A549 treated with AZD2906 at 1 μM for 4 hours (cell line): ENCODE data around the gene U2AF1L4. TPM values are rescaled to one million over a fixed set of nuclear protein-coding genes. Genes with fewer than 3 reads are reported as not detected.

ENCODE experiments used
- total RNA-seq: library from RNA; stranded (reverse); fragments of 200-300 nt; extraction: Qiagen RNA extraction; gene quantifications from 5 replicates; pipeline ENCODE4 v1.2.3, GENCODE V29; 2022

The U2AF1L4 gene
- 22.6 to 29.2 TPM (median 25.6 TPM) in 5 replicates for total RNA-seq

DNA sequence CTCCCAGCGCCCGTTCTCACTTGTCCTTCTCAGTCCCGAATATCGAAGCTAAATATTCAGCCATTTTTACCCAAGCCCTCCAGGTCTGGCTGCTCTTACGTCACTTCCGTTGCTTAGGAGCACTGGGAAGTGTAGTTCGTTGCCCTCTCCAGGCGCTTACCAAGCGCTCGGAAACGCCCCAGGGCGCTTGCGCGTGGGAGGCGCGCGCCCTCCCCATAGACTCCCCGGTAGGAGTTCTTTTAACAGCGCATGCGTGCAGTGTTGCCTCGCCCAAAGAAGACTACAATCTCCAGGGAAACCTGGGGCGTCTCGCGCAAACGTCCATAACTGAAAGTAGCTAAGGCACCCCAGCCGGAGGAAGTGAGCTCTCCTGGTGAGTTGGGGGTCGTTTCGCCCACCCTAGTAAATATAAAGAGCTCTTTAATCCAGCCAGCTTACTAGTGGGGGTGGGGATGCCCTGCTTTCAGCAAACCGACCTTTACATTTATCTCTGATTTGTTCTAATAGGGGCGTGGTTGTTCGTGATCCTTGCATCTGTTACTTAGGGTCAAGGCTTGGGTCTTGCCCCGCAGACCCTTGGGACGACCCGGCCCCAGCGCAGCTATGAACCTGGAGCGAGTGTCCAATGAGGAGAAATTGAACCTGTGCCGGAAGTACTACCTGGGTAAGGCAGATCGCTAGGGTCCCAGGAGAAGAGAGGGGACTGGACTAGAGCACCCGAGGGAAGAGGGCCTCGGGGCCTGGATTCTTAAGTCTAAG, at the start of gene U2AF1L4, which contains the start of gene PSENEN:
Gene U2AF1L4 (minus strand): TSS at position 91 of the 759 bp plus-strand sequence. CDS start 27 bp downstream, at position 64.
Gene PSENEN (plus strand): TSS at position 324 of the 759 bp plus-strand sequence. CDS start 280 bp downstream, at position 604.

GRCh38 chr19:35775298-35776101, 30.3 kb upstream of the U2AF1L4 start, which contains the start of gene ARHGAP33:
Gene ARHGAP33 (plus strand): TSS chr19:35775564. CDS start chr19:35775659, 95 bp downstream.

GRCh38 chr19:35757749-35758608, 12.8 kb upstream of the U2AF1L4 start, which contains the start of gene PROSER3:
Gene PROSER3 (plus strand): TSS chr19:35758176. CDS start chr19:35758216, 40 bp downstream.

GRCh38 chr19:35756377-35757230, 11.4 kb upstream of the U2AF1L4 start, which contains the start of gene HSPB6:
Gene HSPB6 (minus strand): TSS chr19:35757029. CDS start chr19:35757008, 21 bp downstream.

GRCh38 chr19:35748106-35749020, 3.1 kb upstream of the U2AF1L4 start, which contains the start of gene LIN37:
Gene LIN37 (plus strand): TSS chr19:35748576. CDS start chr19:35748725, 149 bp downstream.

DNA sequence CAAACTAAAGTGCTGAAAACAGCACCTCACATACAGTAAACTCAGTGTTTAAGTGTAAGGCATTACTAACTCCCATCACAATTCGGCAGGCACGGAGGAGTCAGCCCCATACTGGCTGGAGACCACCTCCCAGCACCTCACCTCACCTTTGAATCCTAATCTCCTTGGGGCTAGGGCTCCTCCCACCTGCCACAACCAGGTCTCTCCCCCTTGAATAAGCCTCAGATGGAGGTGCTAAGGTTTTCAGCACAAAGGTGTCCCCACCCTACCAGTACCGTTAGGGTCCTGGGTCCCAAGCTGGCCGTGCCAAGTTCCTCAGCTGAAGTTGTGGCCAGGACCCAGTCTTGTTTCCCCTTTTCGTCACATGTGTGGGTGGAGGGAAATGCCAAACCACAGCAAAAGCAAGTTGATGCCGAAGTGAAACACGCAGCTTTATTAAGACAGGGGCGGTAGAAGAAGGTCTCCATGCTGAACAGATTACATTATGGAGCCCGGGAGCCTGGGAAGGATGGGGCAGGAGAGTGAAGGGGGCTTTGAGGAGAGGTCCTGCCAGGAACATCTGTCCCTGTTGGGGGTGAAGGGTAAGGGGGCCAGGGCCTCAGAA, 3.0 kb downstream of the U2AF1L4 start, which contains the start of gene IGFLR1:
Gene IGFLR1 (minus strand): TSS at position 332 of the 604 bp plus-strand sequence. CDS start 1,272 bp downstream, outside the sequence.

GRCh38 chr19:35717665-35718344, 27.4 kb downstream of the U2AF1L4 start, which contains the start of gene KMT2B:
Gene KMT2B (plus strand): TSS chr19:35718003. CDS start chr19:35718019, 16 bp downstream.

GRCh38 chr19:35704218-35704617, 41.0 kb downstream of the U2AF1L4 start, which contains the start of gene ZBTB32:
Gene ZBTB32 (plus strand): TSS chr19:35704558. CDS start chr19:35714627, 10,069 bp downstream.

Other genes starting within 250 kb of the U2AF1L4 start
- 34.4 to 41.4 TPM (median 35.8 TPM) in 5 replicates for gene DMKN, start 231.8 kb downstream of the U2AF1L4 start, total RNA-seq
- 3.5 to 4.0 TPM (median 3.9 TPM) in 5 replicates for gene SBSN, start 217.1 kb downstream of the U2AF1L4 start, total RNA-seq
- 0.08 to 0.14 TPM (median 0.10 TPM) in 5 replicates for gene GAPDHS, start 212.0 kb downstream of the U2AF1L4 start, total RNA-seq
- gene TMEM147, start 199.8 kb downstream of the U2AF1L4 start, total RNA-seq, result 346 to 443 TPM (median 420 TPM) in 5 replicates
- gene ATP4A, start 181.8 kb downstream of the U2AF1L4 start, total RNA-seq, result 0.06 to 0.14 TPM (median 0.13 TPM) in 4 of 5 replicates, not detected in the other
- not detected in 5 replicates for gene PMIS2, start 159.2 kb downstream of the U2AF1L4 start, total RNA-seq
- gene HAUS5, start 132.7 kb downstream of the U2AF1L4 start, total RNA-seq, result 11.1 to 17.3 TPM (median 14.6 TPM) in 5 replicates
- 150 to 223 TPM (median 210 TPM) in 5 replicates for gene RBM42, start 116.4 kb downstream of the U2AF1L4 start, total RNA-seq
- gene ETV2, start 103.7 kb downstream of the U2AF1L4 start, total RNA-seq, result 1.7 to 3.4 TPM (median 2.7 TPM) in 5 replicates
- 1,342 to 1,451 TPM (median 1,370 TPM) in 5 replicates for gene COX6B1, start 97.1 kb downstream of the U2AF1L4 start, total RNA-seq
- gene UPK1A, start 78.9 kb downstream of the U2AF1L4 start, total RNA-seq, result 0.55 to 1.1 TPM (median 1.1 TPM) in 5 replicates
- 0.05 TPM in 1 of 5 replicates, not detected in the others for gene ZBTB32, start 40.9 kb downstream of the U2AF1L4 start, total RNA-seq
- 49.7 to 60.0 TPM (median 57.9 TPM) in 5 replicates for gene KMT2B, start 27.4 kb downstream of the U2AF1L4 start, total RNA-seq
- gene IGFLR1, start 3.0 kb downstream of the U2AF1L4 start, total RNA-seq, result 10.9 to 12.5 TPM (median 11.8 TPM) in 5 replicates
- gene PSENEN, start 233 bp upstream of the U2AF1L4 start, total RNA-seq, result 266 to 332 TPM (median 283 TPM) in 5 replicates
- 23.0 to 28.0 TPM (median 24.5 TPM) in 5 replicates for gene LIN37, start 3.2 kb upstream of the U2AF1L4 start, total RNA-seq
- gene HSPB6, start 11.6 kb upstream of the U2AF1L4 start, total RNA-seq, result 0.08 to 0.34 TPM (median 0.24 TPM) in 5 replicates
- 21.4 to 27.1 TPM (median 26.4 TPM) in 5 replicates for gene PROSER3, start 12.8 kb upstream of the U2AF1L4 start, total RNA-seq
- 5.4 to 7.6 TPM (median 5.9 TPM) in 5 replicates for gene ARHGAP33, start 30.1 kb upstream of the U2AF1L4 start, total RNA-seq
- gene PRODH2, start 67.4 kb upstream of the U2AF1L4 start, total RNA-seq, result 0.14 to 0.56 TPM (median 0.23 TPM) in 5 replicates
- gene NPHS1, start 107.1 kb upstream of the U2AF1L4 start, total RNA-seq, result 0.34 to 0.71 TPM (median 0.49 TPM) in 5 replicates
- 0.39 to 0.59 TPM (median 0.44 TPM) in 5 replicates for gene KIRREL2, start 111.5 kb upstream of the U2AF1L4 start, total RNA-seq
- 70.1 to 97.9 TPM (median 93.9 TPM) in 5 replicates for gene APLP1, start 123.2 kb upstream of the U2AF1L4 start, total RNA-seq
- 4.9 to 7.5 TPM (median 5.7 TPM) in 5 replicates for gene NFKBID, start 155.1 kb upstream of the U2AF1L4 start, total RNA-seq
- gene HCST, start 157.1 kb upstream of the U2AF1L4 start, total RNA-seq, result 0.29 to 0.75 TPM (median 0.53 TPM) in 4 of 5 replicates, not detected in the other
- not detected in 5 replicates for gene TYROBP, start 162.9 kb upstream of the U2AF1L4 start, total RNA-seq
- gene LRFN3, start 191.0 kb upstream of the U2AF1L4 start, total RNA-seq, result 20.1 to 27.8 TPM (median 23.2 TPM) in 5 replicates
- gene SDHAF1, start 249.8 kb upstream of the U2AF1L4 start, total RNA-seq, result 32.3 to 50.8 TPM (median 46.9 TPM) in 5 replicates